Measurements from ENCODE around the gene PIGU.

- TF ChIP-seq, protein P1, sequence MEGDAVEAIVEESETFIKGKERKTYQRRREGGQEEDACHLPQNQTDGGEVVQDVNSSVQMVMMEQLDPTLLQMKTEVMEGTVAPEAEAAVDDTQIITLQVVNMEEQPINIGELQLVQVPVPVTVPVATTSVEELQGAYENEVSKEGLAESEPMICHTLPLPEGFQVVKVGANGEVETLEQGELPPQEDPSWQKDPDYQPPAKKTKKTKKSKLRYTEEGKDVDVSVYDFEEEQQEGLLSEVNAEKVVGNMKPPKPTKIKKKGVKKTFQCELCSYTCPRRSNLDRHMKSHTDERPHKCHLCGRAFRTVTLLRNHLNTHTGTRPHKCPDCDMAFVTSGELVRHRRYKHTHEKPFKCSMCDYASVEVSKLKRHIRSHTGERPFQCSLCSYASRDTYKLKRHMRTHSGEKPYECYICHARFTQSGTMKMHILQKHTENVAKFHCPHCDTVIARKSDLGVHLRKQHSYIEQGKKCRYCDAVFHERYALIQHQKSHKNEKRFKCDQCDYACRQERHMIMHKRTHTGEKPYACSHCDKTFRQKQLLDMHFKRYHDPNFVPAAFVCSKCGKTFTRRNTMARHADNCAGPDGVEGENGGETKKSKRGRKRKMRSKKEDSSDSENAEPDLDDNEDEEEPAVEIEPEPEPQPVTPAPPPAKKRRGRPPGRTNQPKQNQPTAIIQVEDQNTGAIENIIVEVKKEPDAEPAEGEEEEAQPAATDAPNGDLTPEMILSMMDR (IDR thresholded peaks at IDR 0.05): no peak
- no peak for TF ChIP-seq POLR2A (IDR thresholded peaks at IDR 0.05)
- no peak for TF ChIP-seq EP300 (IDR thresholded peaks at IDR 0.05)
Observed at GRCh38 chr20:34607066-34607465, 69.8 kb downstream of the PIGU start.
